GM23248 (cell line): ENCODE measurements around the gene RER1.

ENCODE experiments used
- EZH2 ChIP-seq: fragments of 200-600 bp; sonication (generic); IDR thresholded peaks from 2 replicates; pipeline ENCODE4 v1.6.1; 2018; ENCODE audit warnings: antibody characterized with exemption, mild to moderate bottlenecking; ENCODE audit not compliant: insufficient read depth, poor library complexity, severe bottlenecking
- EZH2phosphoT487 ChIP-seq: fragments of 200-600 bp; sonication (generic); IDR thresholded peaks from 2 replicates; pipeline ENCODE4 v1.6.1; 2018; ENCODE audit warnings: antibody characterized with exemption, moderate library complexity, mild to moderate bottlenecking, low read depth; ENCODE audit not compliant: insufficient read depth

DNA sequence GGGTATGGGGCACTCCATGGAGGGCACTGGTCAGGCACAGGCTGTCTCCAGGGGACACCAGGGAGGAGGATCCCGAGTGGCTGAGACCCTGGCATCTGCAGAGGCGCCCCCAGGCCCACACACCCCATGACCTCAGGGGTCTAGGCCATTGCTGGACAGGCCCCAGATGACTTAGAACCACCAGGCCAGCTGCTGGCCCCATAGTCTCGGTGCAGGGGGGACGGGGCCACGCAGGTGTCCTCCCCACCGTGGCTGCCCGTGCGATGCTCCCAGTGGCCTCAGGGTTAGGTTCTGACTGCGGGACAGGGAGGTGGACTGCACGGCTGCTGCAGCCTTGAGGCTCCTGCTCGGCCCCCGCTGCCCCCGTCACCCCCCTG is 44.2 kb upstream of the RER1 start:
- TF ChIP-seq EZH2 (no peak), EZH2phosphoT487 (no peak)
